Measurements from ENCODE around the gene HMSD.
"Not testable (repeated sequence)": the region's sequence is repeated elsewhere in the genome, so short reads cannot be mapped to it uniquely, and the experiment has no call there.

Gene HMSD

GRCh38 chr18:63929369-63929768 lies 19.7 kb upstream of the HMSD start:
- DNase-seq; H3K4me1 ChIP-seq (ENCODE audit: control insufficient read depth, insufficient read depth, low read depth, low read length); H3K23ac ChIP-seq (ENCODE audit: low read length in 2 of 2); H3K27me3 ChIP-seq (ENCODE audit: control insufficient read depth in 1 of 2, insufficient read depth in 1 of 2, low read length in 2 of 2); H3K9me3 ChIP-seq (ENCODE audit: control insufficient read depth, low read length); H3K14ac ChIP-seq (ENCODE audit: low read length in 2 of 2); H2BK15ac ChIP-seq (ENCODE audit: low read depth, poor library complexity, severe bottlenecking); H2BK120ac ChIP-seq (ENCODE audit: low read depth, low read length); H3K4me2 ChIP-seq (ENCODE audit: low read length, poor library complexity, severe bottlenecking); H3K4me3 ChIP-seq (ENCODE audit: insufficient read depth in 1 of 2, low read depth in 1 of 2, low read length in 2 of 2); H3K27ac ChIP-seq (ENCODE audit: low read length, poor library complexity, severe bottlenecking); H3K18ac ChIP-seq (ENCODE audit: low read depth in 1 of 2, low read length in 2 of 2); H4K8ac ChIP-seq (ENCODE audit: low read length); H4K91ac ChIP-seq (ENCODE audit: low read length); H3K36me3 ChIP-seq (ENCODE audit: control insufficient read depth in 1 of 2, insufficient read depth in 2 of 2, low read depth in 1 of 2, low read length in 2 of 2); H2AFZ ChIP-seq (ENCODE audit: low read depth, low read length); H2BK5ac ChIP-seq (ENCODE audit: low read depth, low read length, poor library complexity, severe bottlenecking); H2BK12ac ChIP-seq (ENCODE audit: low read length in 2 of 2); H3K79me1 ChIP-seq (replicated peaks; ENCODE audit: low read length, poor library complexity, severe bottlenecking); H3K9ac ChIP-seq (ENCODE audit: low read length); H3K4ac ChIP-seq (ENCODE audit: low read depth in 1 of 2, low read length in 2 of 2); H2AK5ac ChIP-seq (ENCODE audit: low read length, severe bottlenecking): not testable (repeated sequence)

DNA sequence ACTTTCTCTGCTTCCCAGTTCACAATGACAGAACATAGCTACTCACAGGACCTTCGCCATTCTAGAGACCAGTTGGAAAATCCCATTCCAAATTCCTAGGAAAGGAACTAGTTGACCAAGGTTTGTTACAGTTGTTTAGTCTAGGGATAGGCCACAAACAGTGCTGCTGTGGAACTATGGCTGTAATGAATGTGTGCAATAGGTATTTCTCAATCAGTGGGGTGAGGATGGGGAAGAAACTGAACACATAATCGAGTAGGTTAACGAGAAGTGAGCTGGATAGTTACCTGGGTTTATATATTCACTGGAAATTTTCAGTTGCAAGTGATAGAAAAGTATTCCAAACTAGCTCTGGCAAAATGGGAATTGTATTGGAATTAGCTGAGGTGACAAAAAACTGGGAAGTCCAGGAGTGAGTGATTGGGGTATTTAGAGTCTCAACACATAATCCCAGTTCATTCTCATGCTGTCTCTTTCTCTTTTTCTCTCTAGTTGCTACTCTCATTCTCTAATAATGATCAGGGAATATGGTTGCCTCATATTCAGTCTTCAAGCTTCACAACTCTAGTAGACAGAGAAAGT lies 18.2 kb upstream of the HMSD start:
- no peak overlapping the region for H3K9ac ChIP-seq (ENCODE audit: low read length)
- no peak overlapping the region for H3K4me2 ChIP-seq (ENCODE audit: low read length, poor library complexity, severe bottlenecking)
- no peaks in the 10 kb centered on the region for H3K9me3 ChIP-seq (ENCODE audit: control insufficient read depth, low read length)
- no peak overlapping the region for H4K91ac ChIP-seq (ENCODE audit: low read length)
- no peak overlapping the region for H2BK120ac ChIP-seq (ENCODE audit: low read depth, low read length)
- H3K23ac ChIP-seq (ENCODE audit: low read length in 2 of 2): no peak overlapping the region
- peak; percentile 40 for DNase-seq
- H2BK12ac ChIP-seq (ENCODE audit: low read length in 2 of 2): no peak overlapping the region
- no peak overlapping the region for H3K18ac ChIP-seq (ENCODE audit: low read depth in 1 of 2, low read length in 2 of 2)
- no peak overlapping the region for H2AK5ac ChIP-seq (ENCODE audit: low read length, severe bottlenecking)
- no peak overlapping the region for H2BK5ac ChIP-seq (ENCODE audit: low read depth, low read length, poor library complexity, severe bottlenecking)
- no peaks in the 10 kb centered on the region for H3K79me1 ChIP-seq (replicated peaks; ENCODE audit: low read length, poor library complexity, severe bottlenecking)
- H3K27ac ChIP-seq (ENCODE audit: low read length, poor library complexity, severe bottlenecking): no peak overlapping the region
- H4K8ac ChIP-seq (ENCODE audit: low read length): no peak overlapping the region
- H3K14ac ChIP-seq (ENCODE audit: low read length in 2 of 2): no peak overlapping the region
- H3K4me1 ChIP-seq (ENCODE audit: control insufficient read depth, insufficient read depth, low read depth, low read length): no peaks in the 10 kb centered on the region
- no peaks in the 10 kb centered on the region for H3K27me3 ChIP-seq (ENCODE audit: control insufficient read depth in 1 of 2, insufficient read depth in 1 of 2, low read length in 2 of 2)
- H3K36me3 ChIP-seq (ENCODE audit: control insufficient read depth in 1 of 2, insufficient read depth in 2 of 2, low read depth in 1 of 2, low read length in 2 of 2): no peaks in the 10 kb centered on the region
- 94% methylated on average over 3 of the region's 3 CpGs for WGBS
- no peak overlapping the region for H2AFZ ChIP-seq (ENCODE audit: low read depth, low read length)
- no peak overlapping the region for H3K4me3 ChIP-seq (ENCODE audit: insufficient read depth in 1 of 2, low read depth in 1 of 2, low read length in 2 of 2)
- no peak overlapping the region for H3K4ac ChIP-seq (ENCODE audit: low read depth in 1 of 2, low read length in 2 of 2)
- no peak overlapping the region for H2BK15ac ChIP-seq (ENCODE audit: low read depth, poor library complexity, severe bottlenecking)

GRCh38 chr18:63936156-63936931 lies 12.8 kb upstream of the HMSD start:
- H2AFZ ChIP-seq (ENCODE audit: low read depth, low read length): peak overlapping the region; percentile 97
- H3K18ac ChIP-seq (ENCODE audit: low read depth in 1 of 2, low read length in 2 of 2): peak overlapping the region in 1 of 2 experiments; percentile 93
- 5% methylated on average over 44 of the region's 54 CpGs for WGBS
- peak overlapping the region; percentile 39 for H2BK120ac ChIP-seq (ENCODE audit: low read depth, low read length)
- H3K9ac ChIP-seq (ENCODE audit: low read length): peak overlapping the region; percentile 86
- no peaks in the 10 kb centered on the region for H3K27me3 ChIP-seq (ENCODE audit: control insufficient read depth in 1 of 2, insufficient read depth in 1 of 2, low read length in 2 of 2)
- H3K14ac ChIP-seq (ENCODE audit: low read length in 2 of 2): no peak overlapping the region
- no peak overlapping the region for H2AK5ac ChIP-seq (ENCODE audit: low read length, severe bottlenecking)
- peak overlapping the region; percentile 97 for H4K8ac ChIP-seq (ENCODE audit: low read length)
- H2BK12ac ChIP-seq (ENCODE audit: low read length in 2 of 2): peak overlapping the region in 1 of 2 experiments; percentile 74
- peak overlapping the region; percentile 61 to 91 for H3K4me3 ChIP-seq (ENCODE audit: insufficient read depth in 1 of 2, low read depth in 1 of 2, low read length in 2 of 2)
- H3K79me1 ChIP-seq (replicated peaks; ENCODE audit: low read length, poor library complexity, severe bottlenecking): no peaks in the 10 kb centered on the region
- H3K9me3 ChIP-seq (ENCODE audit: control insufficient read depth, low read length): no peaks in the 10 kb centered on the region
- no peak overlapping the region for H3K4ac ChIP-seq (ENCODE audit: low read depth in 1 of 2, low read length in 2 of 2)
- H3K27ac ChIP-seq (ENCODE audit: low read length, poor library complexity, severe bottlenecking): no peak overlapping the region
- peaks cover 9% of the 10 kb centered on the region for H3K4me1 ChIP-seq (ENCODE audit: control insufficient read depth, insufficient read depth, low read depth, low read length)
- H3K36me3 ChIP-seq (ENCODE audit: control insufficient read depth in 1 of 2, insufficient read depth in 2 of 2, low read depth in 1 of 2, low read length in 2 of 2): no peaks in the 10 kb centered on the region
- no peak overlapping the region for H2BK5ac ChIP-seq (ENCODE audit: low read depth, low read length, poor library complexity, severe bottlenecking)
- H3K4me2 ChIP-seq (ENCODE audit: low read length, poor library complexity, severe bottlenecking): peak overlapping the region; percentile 99
- H3K23ac ChIP-seq (ENCODE audit: low read length in 2 of 2): no peak overlapping the region
- H4K91ac ChIP-seq (ENCODE audit: low read length): peak overlapping the region; percentile 52
- H2BK15ac ChIP-seq (ENCODE audit: low read depth, poor library complexity, severe bottlenecking): peak overlapping the region; percentile 66
- DNase-seq: peak; percentile 82

DNA sequence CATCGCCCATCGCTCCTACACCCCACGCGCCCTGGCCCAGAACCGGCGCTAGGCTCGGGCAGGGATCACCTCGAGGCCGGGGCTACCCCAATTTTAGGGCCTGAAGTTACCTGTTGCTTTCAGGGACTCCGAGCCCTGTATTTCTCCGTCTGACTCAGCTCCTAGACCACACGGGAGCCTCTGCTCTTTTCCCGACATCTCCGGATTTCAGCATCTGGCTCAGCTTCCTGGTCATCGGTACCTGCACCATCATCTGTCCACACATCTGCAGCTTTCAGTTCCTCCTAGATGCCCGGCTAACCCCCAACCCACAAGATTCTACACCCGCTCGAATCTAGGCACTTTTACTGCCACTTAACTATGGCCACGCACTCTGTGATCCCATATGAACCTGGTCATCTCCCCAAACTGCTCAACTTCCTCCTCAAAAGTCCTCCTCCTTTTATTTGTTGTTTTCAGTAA lies 12.1 kb upstream of the HMSD start:
- no peaks in the 10 kb centered on the region for H3K9me3 ChIP-seq (ENCODE audit: control insufficient read depth, low read length)
- peak overlapping the region; percentile 86 for H3K9ac ChIP-seq (ENCODE audit: low read length)
- no peak overlapping the region for H3K18ac ChIP-seq (ENCODE audit: low read depth in 1 of 2, low read length in 2 of 2)
- peak overlapping the region; percentile 41 for H4K91ac ChIP-seq (ENCODE audit: low read length)
- peak overlapping the region; percentile 39 for H2BK120ac ChIP-seq (ENCODE audit: low read depth, low read length)
- H2AK5ac ChIP-seq (ENCODE audit: low read length, severe bottlenecking): no peak overlapping the region
- H3K27me3 ChIP-seq (ENCODE audit: control insufficient read depth in 1 of 2, insufficient read depth in 1 of 2, low read length in 2 of 2): no peaks in the 10 kb centered on the region
- no peak overlapping the region for H3K14ac ChIP-seq (ENCODE audit: low read length in 2 of 2)
- H3K4me2 ChIP-seq (ENCODE audit: low read length, poor library complexity, severe bottlenecking): peak overlapping the region; percentile 99
- no peak overlapping the region for H2BK5ac ChIP-seq (ENCODE audit: low read depth, low read length, poor library complexity, severe bottlenecking)
- peak overlapping the region; percentile 97 for H2AFZ ChIP-seq (ENCODE audit: low read depth, low read length)
- no peaks in the 10 kb centered on the region for H3K36me3 ChIP-seq (ENCODE audit: control insufficient read depth in 1 of 2, insufficient read depth in 2 of 2, low read depth in 1 of 2, low read length in 2 of 2)
- H3K4ac ChIP-seq (ENCODE audit: low read depth in 1 of 2, low read length in 2 of 2): no peak overlapping the region
- 51% methylated on average over 19 of the region's 19 CpGs for WGBS
- H3K4me3 ChIP-seq (ENCODE audit: insufficient read depth in 1 of 2, low read depth in 1 of 2, low read length in 2 of 2): peak overlapping the region; percentile 61 to 91
- H2BK12ac ChIP-seq (ENCODE audit: low read length in 2 of 2): no peak overlapping the region
- peak overlapping the region; percentile 74 for H4K8ac ChIP-seq (ENCODE audit: low read length)
- DNase-seq: no peak
- peaks cover 9% of the 10 kb centered on the region for H3K4me1 ChIP-seq (ENCODE audit: control insufficient read depth, insufficient read depth, low read depth, low read length)
- peak overlapping the region in 1 of 2 experiments; percentile 15 for H3K23ac ChIP-seq (ENCODE audit: low read length in 2 of 2)
- H2BK15ac ChIP-seq (ENCODE audit: low read depth, poor library complexity, severe bottlenecking): no peak overlapping the region
- H3K79me1 ChIP-seq (replicated peaks; ENCODE audit: low read length, poor library complexity, severe bottlenecking): no peaks in the 10 kb centered on the region
- no peak overlapping the region for H3K27ac ChIP-seq (ENCODE audit: low read length, poor library complexity, severe bottlenecking)
